ENCODE results near the gene PPP1R26.
A peak's percentile ranks its signal among the peaks of the same experiment; 100 is the strongest.

DNA sequence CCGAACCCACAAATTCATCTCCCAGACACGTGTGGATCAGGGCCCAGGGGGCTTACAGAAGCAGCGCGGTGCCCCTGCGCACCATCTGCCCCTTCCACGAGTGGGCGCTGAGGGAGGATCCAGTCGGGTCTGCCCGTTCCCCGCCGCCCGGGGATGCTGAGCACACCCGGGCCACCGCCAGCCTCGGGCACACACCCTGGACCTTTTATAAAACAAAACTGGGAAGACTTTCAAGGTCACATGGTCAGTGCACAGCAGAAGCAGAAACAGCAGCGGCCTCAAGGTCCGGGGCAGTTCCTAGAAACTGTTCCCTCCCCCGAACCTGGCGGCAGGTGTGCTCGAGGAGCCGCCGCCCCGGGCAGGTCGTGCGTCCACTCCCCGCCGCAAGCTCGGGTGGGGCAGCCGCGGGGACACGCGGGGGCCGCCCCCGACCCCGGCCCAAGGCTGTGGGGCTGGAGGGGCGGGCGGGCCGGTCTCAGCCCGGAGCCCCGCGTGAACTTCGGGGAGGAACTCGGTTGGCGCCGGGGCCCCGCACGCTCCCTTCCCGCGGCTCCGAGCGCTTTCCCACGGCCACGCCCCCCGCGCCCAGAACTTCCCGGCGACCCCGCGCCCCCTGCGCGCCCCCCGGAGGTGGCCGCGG is 633 bp upstream of the PPP1R26 start:
- no peak for TF ChIP-seq MAFF (IDR thresholded peaks at IDR 0.05; ENCODE audit: low read depth, low read length)
- TF ChIP-seq YY1 (IDR thresholded peaks at IDR 0.05; ENCODE audit: insufficient read depth, insufficient replicate concordance, low read depth, low read length): peak; percentile 13
- TF ChIP-seq, protein P1, sequence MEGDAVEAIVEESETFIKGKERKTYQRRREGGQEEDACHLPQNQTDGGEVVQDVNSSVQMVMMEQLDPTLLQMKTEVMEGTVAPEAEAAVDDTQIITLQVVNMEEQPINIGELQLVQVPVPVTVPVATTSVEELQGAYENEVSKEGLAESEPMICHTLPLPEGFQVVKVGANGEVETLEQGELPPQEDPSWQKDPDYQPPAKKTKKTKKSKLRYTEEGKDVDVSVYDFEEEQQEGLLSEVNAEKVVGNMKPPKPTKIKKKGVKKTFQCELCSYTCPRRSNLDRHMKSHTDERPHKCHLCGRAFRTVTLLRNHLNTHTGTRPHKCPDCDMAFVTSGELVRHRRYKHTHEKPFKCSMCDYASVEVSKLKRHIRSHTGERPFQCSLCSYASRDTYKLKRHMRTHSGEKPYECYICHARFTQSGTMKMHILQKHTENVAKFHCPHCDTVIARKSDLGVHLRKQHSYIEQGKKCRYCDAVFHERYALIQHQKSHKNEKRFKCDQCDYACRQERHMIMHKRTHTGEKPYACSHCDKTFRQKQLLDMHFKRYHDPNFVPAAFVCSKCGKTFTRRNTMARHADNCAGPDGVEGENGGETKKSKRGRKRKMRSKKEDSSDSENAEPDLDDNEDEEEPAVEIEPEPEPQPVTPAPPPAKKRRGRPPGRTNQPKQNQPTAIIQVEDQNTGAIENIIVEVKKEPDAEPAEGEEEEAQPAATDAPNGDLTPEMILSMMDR (CRISPR knock-in tag; IDR thresholded peaks at IDR 0.05): peak; percentile 55
- no peak for TF ChIP-seq ZNF564 (CRISPR knock-in tag; IDR thresholded peaks at IDR 0.05)
- no peak for TF ChIP-seq ZBTB21 (CRISPR knock-in tag; IDR thresholded peaks at IDR 0.05)
- TF ChIP-seq, protein P2, sequence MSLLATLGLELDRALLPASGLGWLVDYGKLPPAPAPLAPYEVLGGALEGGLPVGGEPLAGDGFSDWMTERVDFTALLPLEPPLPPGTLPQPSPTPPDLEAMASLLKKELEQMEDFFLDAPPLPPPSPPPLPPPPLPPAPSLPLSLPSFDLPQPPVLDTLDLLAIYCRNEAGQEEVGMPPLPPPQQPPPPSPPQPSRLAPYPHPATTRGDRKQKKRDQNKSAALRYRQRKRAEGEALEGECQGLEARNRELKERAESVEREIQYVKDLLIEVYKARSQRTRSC (CRISPR knock-in tag; IDR thresholded peaks at IDR 0.05; ENCODE audit: low read depth): no peak
- TF ChIP-seq, protein P3, sequence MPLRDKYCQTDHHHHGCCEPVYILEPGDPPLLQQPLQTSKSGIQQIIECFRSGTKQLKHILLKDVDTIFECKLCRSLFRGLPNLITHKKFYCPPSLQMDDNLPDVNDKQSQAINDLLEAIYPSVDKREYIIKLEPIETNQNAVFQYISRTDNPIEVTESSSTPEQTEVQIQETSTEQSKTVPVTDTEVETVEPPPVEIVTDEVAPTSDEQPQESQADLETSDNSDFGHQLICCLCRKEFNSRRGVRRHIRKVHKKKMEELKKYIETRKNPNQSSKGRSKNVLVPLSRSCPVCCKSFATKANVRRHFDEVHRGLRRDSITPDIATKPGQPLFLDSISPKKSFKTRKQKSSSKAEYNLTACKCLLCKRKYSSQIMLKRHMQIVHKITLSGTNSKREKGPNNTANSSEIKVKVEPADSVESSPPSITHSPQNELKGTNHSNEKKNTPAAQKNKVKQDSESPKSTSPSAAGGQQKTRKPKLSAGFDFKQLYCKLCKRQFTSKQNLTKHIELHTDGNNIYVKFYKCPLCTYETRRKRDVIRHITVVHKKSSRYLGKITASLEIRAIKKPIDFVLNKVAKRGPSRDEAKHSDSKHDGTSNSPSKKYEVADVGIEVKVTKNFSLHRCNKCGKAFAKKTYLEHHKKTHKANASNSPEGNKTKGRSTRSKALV (CRISPR knock-in tag; IDR thresholded peaks at IDR 0.05): no peak

Measured in HepG2 (cell line).